Spleen (tissue), 11 donors: ENCODE measurements around the gene GPBAR1. TPM values are rescaled to one million over a fixed set of nuclear protein-coding genes. Genes with fewer than 3 reads are reported as not detected.

ENCODE experiments used
- DNase-seq: peaks from one replicate; pipeline ENCODE4 v3.0.0-alpha.2; 2020
- H3K27ac ChIP-seq, 8 donors: fragments of 200-600 bp; sonication (generic) in 7 of 8; 1 replicate in 4 of 8; 2 replicates in 4 of 8; pipeline versions ENCODE4 v1.5.0 to v1.8.0; 2016 to 2021; ENCODE audit warnings: inconsistent platforms in 4 of 8, mild to moderate bottlenecking in 4 of 8, moderate library complexity in 1 of 8
- H3K27me3 ChIP-seq, 7 donors: fragments of 200-600 bp; sonication (generic) in 6 of 7; replicated peaks in 1 of 7; 1 replicate in 4 of 7; 2 replicates in 3 of 7; pipeline versions ENCODE4 v1.5.0 to v1.8.0; 2016 to 2021; ENCODE audit warnings: inconsistent platforms in 3 of 7, mild to moderate bottlenecking in 1 of 7
- H3K36me3 ChIP-seq, 6 donors: fragments of 200-600 bp; sonication (generic) in 5 of 6; 1 replicate in 4 of 6; 2 replicates in 2 of 6; pipeline versions ENCODE4 v1.5.0 to v1.8.0; 2016 to 2021; ENCODE audit warnings: inconsistent platforms in 2 of 6
- H3K4me1 ChIP-seq, 6 donors: fragments of 200-600 bp; sonication (generic) in 5 of 6; 1 replicate in 3 of 6; 2 replicates in 3 of 6; pipeline versions ENCODE4 v1.5.0 to v1.8.0; 2016 to 2021; ENCODE audit warnings: inconsistent platforms in 3 of 6
- H3K4me3 ChIP-seq, 8 donors: fragments of 200-600 bp; sonication (generic) in 7 of 8; 1 replicate in 4 of 8; 2 replicates in 4 of 8; pipeline versions ENCODE4 v1.5.0 to v1.8.0; 2016 to 2021; ENCODE audit warnings: inconsistent platforms in 4 of 8, mild to moderate bottlenecking in 4 of 8, moderate library complexity in 2 of 8
- H3K9me3 ChIP-seq, 8 donors: fragments of 200-600 bp; sonication (generic) in 7 of 8; 1 replicate in 4 of 8; 2 replicates in 4 of 8; pipeline versions ENCODE4 v1.5.0 to v1.8.0; 2016 to 2021; ENCODE audit warnings: inconsistent platforms in 4 of 8
- CTCF ChIP-seq, 11 experiments: fragments of 200-600 bp in 7 of 11; fragments of 450-650 bp in 4 of 11; sonication (generic) in 4 of 11; IDR thresholded peaks in 8 of 11; conservative IDR thresholded peaks in 3 of 11; 1 replicate in 7 of 11; 2 replicates in 4 of 11; pipeline versions ENCODE4 v1.4.0 to v1.8.0; 2016 to 2021; ENCODE audit warnings: antibody characterized with exemption in 11 of 11, inconsistent platforms in 4 of 11, mild to moderate bottlenecking in 1 of 11
- POLR2A ChIP-seq, 3 donors: fragments of 450-650 bp; IDR thresholded peaks; one replicate each; pipeline ENCODE4 v1.5.1; 2017; ENCODE audit warnings: antibody characterized with exemption in 3 of 3, mild to moderate bottlenecking in 1 of 3
- POLR2AphosphoS5 ChIP-seq, 3 donors: sonication (generic); formaldehyde crosslinking; IDR thresholded peaks; one replicate each; pipeline ENCODE4 v1.5.1; 2017; ENCODE audit warnings: antibody characterized with exemption in 3 of 3
- WGBS, 5 donors: extraction: QIAGEN DNeasy Blood & Tissue Kit in 3 of 5; methylation state at CpG; one replicate each; pipeline versions ENCODE4 v1.1.5 to v1.1.7; 2013 to 2018; 5-methylcytosine and 5-hydroxymethylcytosine counted together
- intact Hi-C: fragments of 100-400 bp; cut with DNase I; formaldehyde crosslinking; loops from one replicate; pipeline ENCODE4 v1.15.0; 2023; ENCODE audit warnings: low total_unique reads
- polyA plus RNA-seq, 3 donors: library from polyadenylated mRNA; stranded (reverse); fragments of 200-250 nt; gene quantifications; one replicate each; pipeline ENCODE4 v1.2.1, GENCODE V29; 2013
- total RNA-seq, 7 donors: library from RNA; depleted of rRNA in 3 of 7; stranded (reverse); fragments of >200 nt in 3 of 7; fragmentation: NEBNext Ultra II Directional in 4 of 7; extraction: Animal tissue kit (Norgen Biotek cat#: 25700) in 4 of 7; gene quantifications; one replicate each; pipeline versions ENCODE4 v1.1.0 to v1.2.1, GENCODE V29; 2016 to 2021
- donor health status: healthy with polysubstance abuse.
- donor health status: DM: no; HTN: no; CAD: no; lungs with moderate emphysema.
- donor health status: DM: no; HTN: no; CAD: no.
- donor health status: Bipolar disorder and iron deficiency.
- donor health status: healthy.
- donor health status: DM: no; HTN: no; CAD: no.
- donor health status: DM: yes; HTN: yes; CAD: no.

The GPBAR1 gene
- total and polyA plus RNA-seq, 10 donors, result 1.4 to 13.9 (median 6.8) TPM

GRCh38 chr2:218226903-218227302 lies 33.9 kb upstream of the GPBAR1 start:
- peaks cover 0 to 97% (median 75%) of the 10 kb centered on the region in 6 donors for H3K36me3 ChIP-seq

GRCh38 chr2:218228366-218229090 lies 32.3 kb upstream of the GPBAR1 start:
- Histone ChIP-seq H3K36me3 (peaks cover 0 to 100% (median 88%) of the 10 kb centered on the region in 6 donors), H3K9me3 (no peaks in the 10 kb centered on the region), H3K27me3 (no peaks in the 10 kb centered on the region), H3K4me3 (peak overlapping the region in 1 of 8 donors; percentile 12), H3K4me1 (peaks cover 24 to 99% (median 78%) of the 10 kb centered on the region in 6 donors), H3K27ac (peak overlapping the region; percentile 22 to 85 (median 76))
- no peak for TF ChIP-seq POLR2AphosphoS5 (IDR thresholded peaks at IDR 0.05)
- no peak for TF ChIP-seq CTCF (IDR thresholded peaks at IDR 0.05 in 8 of 11, conservative IDR thresholded peaks at IDR 0.05 in 3 of 11)
- TF ChIP-seq POLR2A (IDR thresholded peaks at IDR 0.05), result no peak
- WGBS, 5 donors, result 81 to 85% (median 84%) methylated on average over 6 of the region's 6 CpGs
- intact Hi-C loops, result no loop called here
- no peak for DNase-seq

More at GRCh38 chr2:218226903-218227302, 33.9 kb upstream of the GPBAR1 start:
- H3K4me3 ChIP-seq, result no peak overlapping the region
- intact Hi-C loops, result no loop called here
- DNase-seq, result no peak
- whole genome bisulfite sequencing, 5 donors, result 84 to 98% (median 87%) methylated on average over 3 of the region's 3 CpGs
- H3K27ac ChIP-seq, result peak overlapping the region in 3 of 8 donors; percentile 17 to 31 (median 29)
- no peaks in the 10 kb centered on the region for H3K9me3 ChIP-seq
- H3K27me3 ChIP-seq, result no peaks in the 10 kb centered on the region
- H3K4me1 ChIP-seq, result peaks cover 41 to 100% (median 92%) of the 10 kb centered on the region in 6 donors
- TF ChIP-seq POLR2AphosphoS5 (IDR thresholded peaks at IDR 0.05) (no peak), POLR2A (IDR thresholded peaks at IDR 0.05) (no peak), CTCF (IDR thresholded peaks at IDR 0.05 in 8 of 11, conservative IDR thresholded peaks at IDR 0.05 in 3 of 11) (no peak)

GRCh38 chr2:218229239-218229638 lies 31.6 kb upstream of the GPBAR1 start:
- Histone ChIP-seq H3K9me3 (no peaks in the 10 kb centered on the region), H3K27ac (peak overlapping the region; percentile 22 to 85 (median 76)), H3K4me3 (peak overlapping the region in 1 of 8 donors; percentile 12), H3K36me3 (peaks cover 1 to 100% (median 91%) of the 10 kb centered on the region in 6 donors), H3K27me3 (no peaks in the 10 kb centered on the region), H3K4me1 (peaks cover 22 to 93% (median 71%) of the 10 kb centered on the region in 6 donors)
- no peak for DNase-seq
- 4 to 13% (median 6%) methylated on average over 3 of the region's 3 CpGs for WGBS, 5 donors
- intact Hi-C loops, result no loop called here
- TF ChIP-seq POLR2A (IDR thresholded peaks at IDR 0.05) (no peak), POLR2AphosphoS5 (IDR thresholded peaks at IDR 0.05) (peak in 1 of 3 donors; percentile 39), CTCF (IDR thresholded peaks at IDR 0.05 in 8 of 11, conservative IDR thresholded peaks at IDR 0.05 in 3 of 11) (no peak)

- peaks cover 22 to 87% (median 65%) of the 10 kb centered on the region in 6 donors for H3K4me1 ChIP-seq
- WGBS, 5 donors, result 67 to 79% (median 70%) methylated on average over 4 of the region's 4 CpGs
These were observed 31.0 kb upstream of the GPBAR1 start for GRCh38 chr2:218229851-218230250.

More at GRCh38 chr2:218229851-218230250, 31.0 kb upstream of the GPBAR1 start:
- intact Hi-C loops, result no loop called here
- H3K4me3 ChIP-seq, result peak overlapping the region in 1 of 8 donors; percentile 12
- H3K27me3 ChIP-seq, result no peaks in the 10 kb centered on the region
- peak overlapping the region; percentile 29 to 85 (median 76) for H3K27ac ChIP-seq
- DNase-seq, result no peak
- TF ChIP-seq POLR2A (IDR thresholded peaks at IDR 0.05), result no peak
- TF ChIP-seq POLR2AphosphoS5 (IDR thresholded peaks at IDR 0.05), result peak in 1 of 3 donors; percentile 8
- peaks cover 5 to 100% (median 91%) of the 10 kb centered on the region in 6 donors for H3K36me3 ChIP-seq
- no peaks in the 10 kb centered on the region for H3K9me3 ChIP-seq
